WTC11 (cell line): ENCODE data around the gene ZCCHC7. TPM values are rescaled to one million over a fixed set of nuclear protein-coding genes. Genes with fewer than 3 reads are reported as not detected.

Experiments used
- ATAC-seq: fragments of 200-7000 bp; cut with Tn5 transposase; 2 replicates; pipeline ENCODE4 v1.10.0; 2021; ENCODE audit warnings: mild to moderate bottlenecking, moderate library complexity
- CTCF ChIA-PET: fragments of 300-600 bp; sonication (Branson Sonifier 250); formaldehyde crosslinking; loops from one replicate; lab custom pipeline; 2021; ENCODE audit warnings: antibody characterized with exemption; lab: Charles Lee
- POLR2A ChIA-PET: fragments of 350-600 bp; sonication (Branson Sonifier 250); formaldehyde crosslinking; loops from one replicate; lab custom pipeline; 2021; ENCODE audit warnings: antibody characterized with exemption; lab: Charles Lee
- DNase-seq: peaks from one replicate; pipeline ENCODE4 v3.0.0; 2021; ENCODE audit warnings: low spot score
- H3K27ac Mint-ChIP-seq: 2 replicates; pipeline ENCODE4 v1.8.0; 2021; ENCODE audit warnings: mixed read lengths
- H3K27me3 Mint-ChIP-seq: 2 replicates; pipeline ENCODE4 v1.8.0; 2021; ENCODE audit warnings: low read depth, mild to moderate bottlenecking, moderate library complexity, mixed read lengths
- H3K36me3 Mint-ChIP-seq: 2 replicates; pipeline ENCODE4 v1.8.0; 2021; ENCODE audit warnings: mixed read lengths
- H3K4me1 Mint-ChIP-seq: 2 replicates; pipeline ENCODE4 v1.8.0; 2022; ENCODE audit warnings: mixed read lengths
- H3K4me3 Mint-ChIP-seq: 2 replicates; pipeline ENCODE4 v1.8.0; 2021; ENCODE audit warnings: mild to moderate bottlenecking, moderate library complexity, mixed read lengths
- H3K9me3 Mint-ChIP-seq: 2 replicates; pipeline ENCODE4 v1.8.0; 2021; ENCODE audit warnings: mixed read lengths
- AFF4 ChIP-seq: sonication (generic); formaldehyde crosslinking; IDR thresholded peaks from 2 replicates; pipeline ENCODE4 v1.8.1; 2023; ENCODE audit warnings: mild to moderate bottlenecking, missing genetic modification reagents, borderline replicate concordance
- CREB1 ChIP-seq: sonication (generic); formaldehyde crosslinking; IDR thresholded peaks from 2 replicates; pipeline ENCODE4 v1.8.0; 2023; ENCODE audit warnings: mild to moderate bottlenecking, missing genetic modification reagents
- E2F4 ChIP-seq: sonication (generic); formaldehyde crosslinking; IDR thresholded peaks from 2 replicates; pipeline ENCODE4 v1.8.1; 2022; ENCODE audit warnings: low read depth, mild to moderate bottlenecking, moderate library complexity, missing genetic modification reagents, borderline replicate concordance
- ETV6 ChIP-seq: sonication (generic); formaldehyde crosslinking; IDR thresholded peaks from 2 replicates; pipeline ENCODE4 v1.8.1; 2022; ENCODE audit warnings: mild to moderate bottlenecking, missing genetic modification reagents
- GTF2I ChIP-seq: fragments of 250-450 bp; sonication (Bioruptor Pico); conservative IDR thresholded peaks from 2 replicates; pipeline ENCODE4 v1.4.0; 2021; ENCODE audit warnings: mild to moderate bottlenecking
- HMGA2 ChIP-seq: fragments of 250-450 bp; sonication (Bioruptor Pico); IDR thresholded peaks from 2 replicates; pipeline ENCODE4 v1.4.0; 2021; ENCODE audit warnings: mild to moderate bottlenecking, moderate library complexity
- IRF1 ChIP-seq: sonication (generic); formaldehyde crosslinking; IDR thresholded peaks from 2 replicates; pipeline ENCODE4 v1.8.0; 2023; ENCODE audit warnings: missing genetic modification reagents
- NFE2L1 ChIP-seq: sonication (generic); formaldehyde crosslinking; IDR thresholded peaks from 2 replicates; pipeline ENCODE4 v1.8.1; 2023; ENCODE audit warnings: missing genetic modification reagents
- PREB ChIP-seq: sonication (generic); formaldehyde crosslinking; IDR thresholded peaks from 2 replicates; pipeline ENCODE4 v1.8.1; 2022; ENCODE audit warnings: mild to moderate bottlenecking, missing genetic modification reagents, moderate library complexity, borderline replicate concordance
- TCF7 ChIP-seq: sonication (generic); formaldehyde crosslinking; IDR thresholded peaks from 2 replicates; pipeline ENCODE4 v1.8.0; 2022; ENCODE audit warnings: mild to moderate bottlenecking, low read depth, missing genetic modification reagents, moderate library complexity
- TEAD4 ChIP-seq: sonication (generic); formaldehyde crosslinking; IDR thresholded peaks from 2 replicates; pipeline ENCODE4 v1.8.0; 2022; ENCODE audit warnings: mild to moderate bottlenecking, missing genetic modification reagents
- USF1 ChIP-seq: sonication (generic); formaldehyde crosslinking; IDR thresholded peaks from 2 replicates; pipeline ENCODE4 v1.8.0; 2022; ENCODE audit warnings: mild to moderate bottlenecking, missing genetic modification reagents
- ZNF219 ChIP-seq: sonication (generic); formaldehyde crosslinking; IDR thresholded peaks from 2 replicates; pipeline ENCODE4 v1.8.0; 2023; ENCODE audit warnings: missing genetic modification reagents, mild to moderate bottlenecking, borderline replicate concordance
- total RNA-seq: library from RNA; stranded (reverse); gene quantifications from 3 replicates; pipeline ENCODE4 v1.2.3, GENCODE V29; 2021
- TF ChIP-seq, protein P1 (sequence below): sonication (generic); formaldehyde crosslinking; IDR thresholded peaks from 2 replicates; pipeline ENCODE4 v1.8.1; 2023; ENCODE audit warnings: mild to moderate bottlenecking, missing genetic modification reagents, moderate library complexity
- TF ChIP-seq, protein P2 (sequence below): fragments of 250-450 bp; sonication (Bioruptor Pico); IDR thresholded peaks from 2 replicates; pipeline ENCODE4 v1.9.0; 2021; ENCODE audit warnings: mild to moderate bottlenecking

Gene ZCCHC7
- total RNA-seq, 1 experiment from 2014 or later: 30.1 TPM

DNA sequence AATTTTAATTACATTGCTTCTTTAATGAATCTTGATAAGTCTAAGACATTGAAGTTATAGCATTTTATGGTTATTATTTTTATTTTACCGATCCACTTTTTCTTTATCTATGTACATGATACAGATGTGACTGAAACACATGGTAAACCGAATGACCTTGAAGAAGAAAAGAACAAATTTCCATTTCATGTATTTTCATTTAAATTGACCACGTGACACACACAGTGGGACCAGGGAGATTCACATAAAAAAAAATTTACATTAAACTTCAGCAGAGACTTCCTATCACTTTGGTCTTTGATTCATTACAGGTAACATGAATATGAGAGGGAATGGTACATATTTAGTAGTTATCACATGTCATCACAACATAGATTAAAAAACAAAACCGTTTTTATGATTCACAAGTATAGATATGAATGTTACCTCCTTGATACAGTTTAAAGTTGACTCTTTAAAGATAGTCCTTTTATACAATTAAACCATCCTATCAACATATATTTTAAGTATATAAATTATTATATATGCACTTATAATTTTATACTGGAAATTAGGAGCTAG lies 133.1 kb downstream of the ZCCHC7 start:
- no peak for DNase-seq
- ATAC-seq: no peak
- Mint-ChIP-seq H3K4me1 (peaks cover 87% of the 10 kb centered on the region), H3K9me3 (peaks cover 5% of the 10 kb centered on the region), H3K36me3 (peaks cover 10% of the 10 kb centered on the region), H3K27ac (peak overlapping the region; percentile 95), H3K4me3 (peak overlapping the region; percentile 51), H3K27me3 (no peaks in the 10 kb centered on the region)
- POLR2A ChIA-PET: no interaction called here
- peak; percentile 58 for TF ChIP-seq USF1 (CRISPR knock-in tag)
- no peak for TF ChIP-seq ETV6 (CRISPR knock-in tag)
- TF ChIP-seq, protein P1, sequence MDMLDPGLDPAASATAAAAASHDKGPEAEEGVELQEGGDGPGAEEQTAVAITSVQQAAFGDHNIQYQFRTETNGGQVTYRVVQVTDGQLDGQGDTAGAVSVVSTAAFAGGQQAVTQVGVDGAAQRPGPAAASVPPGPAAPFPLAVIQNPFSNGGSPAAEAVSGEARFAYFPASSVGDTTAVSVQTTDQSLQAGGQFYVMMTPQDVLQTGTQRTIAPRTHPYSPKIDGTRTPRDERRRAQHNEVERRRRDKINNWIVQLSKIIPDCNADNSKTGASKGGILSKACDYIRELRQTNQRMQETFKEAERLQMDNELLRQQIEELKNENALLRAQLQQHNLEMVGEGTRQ (CRISPR knock-in tag): peak; percentile 75
- TF ChIP-seq AFF4 (CRISPR knock-in tag): no peak
- no peak for TF ChIP-seq GTF2I (CRISPR knock-in tag)
- no peak for TF ChIP-seq CREB1 (CRISPR knock-in tag)
- TF ChIP-seq, protein P2, sequence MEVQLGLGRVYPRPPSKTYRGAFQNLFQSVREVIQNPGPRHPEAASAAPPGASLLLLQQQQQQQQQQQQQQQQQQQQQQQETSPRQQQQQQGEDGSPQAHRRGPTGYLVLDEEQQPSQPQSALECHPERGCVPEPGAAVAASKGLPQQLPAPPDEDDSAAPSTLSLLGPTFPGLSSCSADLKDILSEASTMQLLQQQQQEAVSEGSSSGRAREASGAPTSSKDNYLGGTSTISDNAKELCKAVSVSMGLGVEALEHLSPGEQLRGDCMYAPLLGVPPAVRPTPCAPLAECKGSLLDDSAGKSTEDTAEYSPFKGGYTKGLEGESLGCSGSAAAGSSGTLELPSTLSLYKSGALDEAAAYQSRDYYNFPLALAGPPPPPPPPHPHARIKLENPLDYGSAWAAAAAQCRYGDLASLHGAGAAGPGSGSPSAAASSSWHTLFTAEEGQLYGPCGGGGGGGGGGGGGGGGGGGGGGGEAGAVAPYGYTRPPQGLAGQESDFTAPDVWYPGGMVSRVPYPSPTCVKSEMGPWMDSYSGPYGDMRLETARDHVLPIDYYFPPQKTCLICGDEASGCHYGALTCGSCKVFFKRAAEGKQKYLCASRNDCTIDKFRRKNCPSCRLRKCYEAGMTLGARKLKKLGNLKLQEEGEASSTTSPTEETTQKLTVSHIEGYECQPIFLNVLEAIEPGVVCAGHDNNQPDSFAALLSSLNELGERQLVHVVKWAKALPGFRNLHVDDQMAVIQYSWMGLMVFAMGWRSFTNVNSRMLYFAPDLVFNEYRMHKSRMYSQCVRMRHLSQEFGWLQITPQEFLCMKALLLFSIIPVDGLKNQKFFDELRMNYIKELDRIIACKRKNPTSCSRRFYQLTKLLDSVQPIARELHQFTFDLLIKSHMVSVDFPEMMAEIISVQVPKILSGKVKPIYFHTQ (CRISPR knock-in tag): no peak
- CTCF ChIA-PET: no interaction called here

DNA sequence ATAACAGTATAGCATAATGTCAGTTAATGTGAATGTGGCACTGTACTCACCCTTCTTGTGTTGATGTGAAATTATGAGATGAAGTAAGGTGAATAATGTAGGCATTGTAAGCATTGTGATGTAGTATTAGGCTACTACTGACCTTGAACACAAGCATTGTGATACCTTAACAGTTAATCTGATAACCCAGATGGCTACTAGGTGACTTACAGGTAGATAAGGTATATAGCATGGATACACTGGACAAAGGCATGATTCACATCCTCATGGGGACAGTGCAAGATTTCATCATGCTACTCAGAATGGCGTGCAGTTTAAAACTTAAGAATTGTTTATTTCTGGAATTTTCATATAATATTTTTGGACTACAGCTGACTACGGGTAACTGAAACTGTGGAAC lies 134.8 kb downstream of the ZCCHC7 start:
- ATAC-seq: no peak
- POLR2A ChIA-PET: no interaction called here
- CTCF ChIA-PET: no interaction called here
- no peaks in the 10 kb centered on the region for H3K27me3 Mint-ChIP-seq
- no peaks in the 10 kb centered on the region for H3K36me3 Mint-ChIP-seq
- H3K4me1 Mint-ChIP-seq: peaks cover 87% of the 10 kb centered on the region
- H3K9me3 Mint-ChIP-seq: no peaks in the 10 kb centered on the region
- TF ChIP-seq E2F4 (CRISPR knock-in tag) (no peak), HMGA2 (CRISPR knock-in tag) (no peak), TEAD4 (CRISPR knock-in tag) (no peak), AFF4 (CRISPR knock-in tag) (no peak), ZNF219 (CRISPR knock-in tag) (no peak), TCF7 (CRISPR knock-in tag) (no peak), PREB (no peak), IRF1 (no peak), NFE2L1 (no peak)
- DNase-seq: no peak
- H3K4me3 Mint-ChIP-seq: no peak overlapping the region
- no peak overlapping the region for H3K27ac Mint-ChIP-seq
